Psoas muscle (tissue), 8 donors: ENCODE results near the gene ZCCHC2. TPM values are rescaled to one million over a fixed set of nuclear protein-coding genes. Genes with fewer than 3 reads are reported as not detected.

Experiments
- ATAC-seq, 4 donors: fragments of 200-7000 bp; cut with Tn5 transposase; one replicate each; pipeline ENCODE4 v1.9.1; 2020; ENCODE audit warnings: moderate library complexity in 3 of 4, mild to moderate bottlenecking in 2 of 4
- DNase-seq, 2 donors: peaks; one replicate each; pipeline ENCODE4 v3.0.0-alpha.2; 2020
- H3K27ac ChIP-seq: fragments of 200-600 bp; one replicate; pipeline ENCODE4 v1.8.0; 2022
- H3K27me3 ChIP-seq, 3 donors: fragments of 200-600 bp in 1 of 3; one replicate each; pipeline versions ENCODE4 v1.6.1 to v1.8.0; 2013 to 2022; ENCODE audit warnings: low read length in 2 of 3, mild to moderate bottlenecking in 2 of 3, moderate library complexity in 1 of 3; ENCODE audit not compliant: insufficient read depth in 3 of 3
- H3K36me3 ChIP-seq, 2 donors: fragments of 200-600 bp in 1 of 2; one replicate each; pipeline versions ENCODE4 v1.6.1 to v1.8.0; 2013 to 2022; ENCODE audit warnings: low read depth in 1 of 2, mild to moderate bottlenecking in 1 of 2, moderate library complexity in 1 of 2; ENCODE audit not compliant: insufficient read depth in 1 of 2
- H3K4me1 ChIP-seq: fragments of 200-600 bp; one replicate; pipeline ENCODE4 v1.8.0; 2022
- H3K4me3 ChIP-seq: fragments of 200-600 bp; one replicate; pipeline ENCODE4 v1.8.0; 2022; ENCODE audit warnings: mild to moderate bottlenecking
- H3K9me3 ChIP-seq: fragments of 200-600 bp; one replicate; pipeline ENCODE4 v1.8.0; 2022
- WGBS, 3 donors: extraction: QIAGEN DNeasy Blood & Tissue Kit; methylation state at CpG; one replicate each; pipeline versions ENCODE4 v1.1.6 to v1.1.7; 2013; 5-methylcytosine and 5-hydroxymethylcytosine counted together
- intact Hi-C, 2 donors: fragments of 100-400 bp; cut with DNase I; formaldehyde crosslinking; loops; one replicate each; pipeline versions ENCODE4 v1.11.0 to v1.14.2; 2022
- polyA plus RNA-seq, 3 donors: library from polyadenylated mRNA; stranded (reverse); fragments of 200-250 nt; gene quantifications; one replicate each; pipeline ENCODE4 v1.2.3, GENCODE V29; 2013
- total RNA-seq, 4 donors: library from RNA; stranded (reverse); fragmentation: NEBNext Ultra II Directional in 2 of 4; extraction: Animal tissue kit (Norgen Biotek cat#: 25700) in 2 of 4; gene quantifications; one replicate each; pipeline versions ENCODE4 v1.2.1 to v1.2.4, GENCODE V29; 2021 to 2023
- TF ChIP-seq, protein P1 (sequence below): fragments of 200-600 bp; IDR thresholded peaks from one replicate; pipeline ENCODE4 v1.8.0; 2022; ENCODE audit warnings: antibody characterized with exemption
- donor health status: healthy with polysubstance abuse.
- donor health status: DM: no; HTN: no; CAD: no; lungs with moderate emphysema.
- donor health status: Bipolar disorder and iron deficiency.
- donor health status: healthy.
- donor health status: DM: yes; HTN: yes; CAD: no.
- donor health status: DM: no; HTN: no; CAD: no.
- donor health status: DM: no; HTN: no; CAD: no.
- donor health status: DM: yes; HTN: yes; CAD: no.

Gene ZCCHC2
- total and polyA plus RNA-seq, 7 donors = 4.0 to 41.8 (median 28.8) TPM

DNA sequence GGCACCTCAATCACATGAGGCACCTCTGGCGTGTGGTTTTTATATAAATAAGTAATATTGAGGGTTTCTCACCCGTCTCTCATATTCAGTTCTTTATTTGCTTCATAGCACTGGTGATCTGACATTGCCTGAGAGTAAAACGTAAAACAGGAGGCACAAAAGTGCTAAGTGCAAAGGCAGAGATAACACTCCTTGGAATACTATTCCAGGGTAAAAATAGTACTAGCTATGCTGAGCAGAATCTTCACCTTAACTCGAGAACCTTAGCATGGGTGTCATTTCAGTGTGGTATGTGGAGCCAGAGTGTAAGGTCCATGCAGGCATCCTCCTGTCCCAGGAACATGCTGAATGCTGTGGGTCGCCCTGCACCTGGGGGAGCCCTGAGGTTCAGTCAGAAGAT is 26.9 kb downstream of the ZCCHC2 start:
- no peak overlapping the region for H3K4me3 ChIP-seq
- H3K27ac ChIP-seq = no peak overlapping the region
- no peaks in the 10 kb centered on the region for H3K9me3 ChIP-seq
- WGBS, 3 donors = 43 to 84% (median 59%) methylated on average over 5 of the region's 5 CpGs
- peak; percentile 28 to 56 (median 42) for ATAC-seq
- DNase-seq = no peak
- no peaks in the 10 kb centered on the region for H3K27me3 ChIP-seq
- TF ChIP-seq, protein P1, sequence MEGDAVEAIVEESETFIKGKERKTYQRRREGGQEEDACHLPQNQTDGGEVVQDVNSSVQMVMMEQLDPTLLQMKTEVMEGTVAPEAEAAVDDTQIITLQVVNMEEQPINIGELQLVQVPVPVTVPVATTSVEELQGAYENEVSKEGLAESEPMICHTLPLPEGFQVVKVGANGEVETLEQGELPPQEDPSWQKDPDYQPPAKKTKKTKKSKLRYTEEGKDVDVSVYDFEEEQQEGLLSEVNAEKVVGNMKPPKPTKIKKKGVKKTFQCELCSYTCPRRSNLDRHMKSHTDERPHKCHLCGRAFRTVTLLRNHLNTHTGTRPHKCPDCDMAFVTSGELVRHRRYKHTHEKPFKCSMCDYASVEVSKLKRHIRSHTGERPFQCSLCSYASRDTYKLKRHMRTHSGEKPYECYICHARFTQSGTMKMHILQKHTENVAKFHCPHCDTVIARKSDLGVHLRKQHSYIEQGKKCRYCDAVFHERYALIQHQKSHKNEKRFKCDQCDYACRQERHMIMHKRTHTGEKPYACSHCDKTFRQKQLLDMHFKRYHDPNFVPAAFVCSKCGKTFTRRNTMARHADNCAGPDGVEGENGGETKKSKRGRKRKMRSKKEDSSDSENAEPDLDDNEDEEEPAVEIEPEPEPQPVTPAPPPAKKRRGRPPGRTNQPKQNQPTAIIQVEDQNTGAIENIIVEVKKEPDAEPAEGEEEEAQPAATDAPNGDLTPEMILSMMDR = no peak
- intact Hi-C loops = no loop called here
- peaks cover 6 to 72% of the 10 kb centered on the region in 2 donors for H3K36me3 ChIP-seq
- peaks cover 17% of the 10 kb centered on the region for H3K4me1 ChIP-seq

DNA sequence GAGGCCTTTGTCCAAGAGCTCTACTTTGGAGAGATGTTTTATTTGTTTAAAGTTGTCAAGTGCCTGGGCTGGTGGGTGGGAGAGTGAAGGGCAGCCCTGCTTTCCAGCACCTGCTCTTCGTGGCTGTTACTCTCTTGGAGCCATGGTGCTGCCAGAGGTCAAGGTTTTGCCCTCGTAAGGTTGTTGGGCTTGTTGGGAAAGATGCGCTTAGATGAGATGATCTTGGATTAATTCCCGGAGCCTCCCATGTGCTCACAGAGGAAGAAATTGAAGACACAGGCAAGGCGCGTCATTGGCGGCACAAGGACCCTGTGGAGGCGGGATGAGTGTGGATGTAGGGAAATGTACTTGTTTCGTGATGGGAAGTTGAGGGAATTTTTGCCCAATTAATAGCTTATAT is 27.9 kb downstream of the ZCCHC2 start:
- WGBS, 3 donors = 69 to 79% (median 70%) methylated on average over 9 of the region's 9 CpGs

DNA sequence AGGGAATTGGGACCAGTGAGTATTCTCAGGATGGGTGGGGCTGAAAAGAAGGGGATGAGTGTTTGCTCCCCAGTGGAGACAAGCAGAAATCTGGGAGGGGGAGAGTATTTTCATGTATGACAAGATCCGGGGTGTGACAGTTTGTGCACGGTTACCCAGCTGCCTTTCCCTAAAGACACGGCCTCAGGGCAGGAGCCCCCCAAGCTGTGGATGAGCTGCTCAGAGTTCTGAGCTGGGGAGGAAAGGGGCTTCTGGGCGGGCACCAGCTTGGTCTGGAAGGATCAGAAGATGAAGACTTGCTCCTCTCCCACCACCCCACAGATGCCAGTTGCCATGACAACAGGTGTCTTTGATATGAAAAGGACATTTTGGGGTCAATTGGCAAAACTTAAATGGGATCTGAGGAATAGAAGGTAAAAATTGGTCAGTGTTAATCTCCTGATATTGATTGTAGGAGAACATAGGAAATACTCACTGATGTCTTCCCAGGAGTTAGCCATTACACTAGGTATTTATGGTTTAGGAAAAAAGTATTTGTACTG is 29.2 kb downstream of the ZCCHC2 start:
- 84 to 97% (median 93%) methylated on average over 4 of the region's 4 CpGs for WGBS, 3 donors
- Histone ChIP-seq H3K4me3 (no peak overlapping the region), H3K27ac (no peak overlapping the region), H3K4me1 (peaks cover 17% of the 10 kb centered on the region), H3K27me3 (no peaks in the 10 kb centered on the region), H3K9me3 (no peaks in the 10 kb centered on the region), H3K36me3 (peaks cover 6 to 70% of the 10 kb centered on the region in 2 donors)
- TF ChIP-seq, protein P1 = no peak
- intact Hi-C loops = no loop called here
- no peak for DNase-seq
- ATAC-seq = no peak

More for the DNA sequence above, 27.9 kb downstream of the ZCCHC2 start:
- TF ChIP-seq, protein P1 = no peak
- intact Hi-C loops = no loop called here
- H3K9me3 ChIP-seq = no peaks in the 10 kb centered on the region
- peaks cover 17% of the 10 kb centered on the region for H3K4me1 ChIP-seq
- no peak overlapping the region for H3K27ac ChIP-seq
- ATAC-seq (peak in 2 of 4 donors; percentile 34 to 52), DNase-seq (no peak)
- no peak overlapping the region for H3K4me3 ChIP-seq
- no peaks in the 10 kb centered on the region for H3K27me3 ChIP-seq
- peaks cover 6 to 70% of the 10 kb centered on the region in 2 donors for H3K36me3 ChIP-seq

DNA sequence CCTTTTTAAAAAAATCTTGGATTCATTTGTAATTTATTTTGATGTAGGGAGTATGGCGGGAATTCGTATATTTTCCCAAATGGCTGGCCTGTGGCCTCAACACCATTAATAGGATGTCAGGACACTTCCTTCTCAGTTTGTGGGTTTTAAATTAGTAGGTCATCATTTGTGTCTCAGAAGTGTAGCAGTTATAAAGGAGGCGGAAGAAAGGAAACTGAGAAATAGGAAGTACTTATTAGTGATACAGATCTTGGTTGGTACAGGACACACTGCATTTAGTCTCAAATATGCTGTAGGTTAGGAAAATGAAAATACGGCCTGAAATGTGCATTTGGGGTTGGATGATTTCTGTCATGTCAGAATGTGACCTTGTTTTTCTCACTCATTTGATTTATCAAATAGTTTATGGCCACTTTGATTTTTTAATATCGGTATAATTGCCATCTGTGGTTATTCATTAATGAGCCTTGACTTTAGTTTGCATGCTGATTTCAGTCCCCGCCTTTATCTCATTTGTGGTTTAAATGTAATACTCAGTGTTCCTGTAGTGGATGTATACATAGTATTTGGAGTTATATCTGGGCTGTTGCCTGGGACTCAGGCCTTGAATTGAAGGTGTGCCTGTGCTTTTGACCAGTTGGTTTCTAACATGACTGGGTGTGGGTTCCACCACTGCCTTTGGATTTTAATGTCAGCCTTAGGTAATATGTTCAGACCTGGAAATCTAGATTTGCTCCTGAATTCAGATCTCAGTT is 31.4 kb downstream of the ZCCHC2 start:
- H3K27me3 ChIP-seq = no peaks in the 10 kb centered on the region
- DNase-seq (no peak), ATAC-seq (no peak)
- intact Hi-C loops = no loop called here
- no peak overlapping the region for H3K27ac ChIP-seq
- H3K36me3 ChIP-seq = peaks cover 6 to 89% of the 10 kb centered on the region in 2 donors
- TF ChIP-seq, protein P1 = no peak
- peaks cover 14% of the 10 kb centered on the region for H3K4me1 ChIP-seq
- no peaks in the 10 kb centered on the region for H3K9me3 ChIP-seq
- whole genome bisulfite sequencing, 3 donors = 85 to 88% (median 86%) methylated on average over 6 of the region's 6 CpGs
- no peak overlapping the region for H3K4me3 ChIP-seq
